ENCODE measurements around the gene ISCU. TPM values are rescaled to one million over a fixed set of nuclear protein-coding genes. Genes with fewer than 3 reads are reported as not detected.

ISCU gene
- total and polyA plus RNA-seq, 2 experiments from 2014 or later = 90.0 to 158 TPM

DNA sequence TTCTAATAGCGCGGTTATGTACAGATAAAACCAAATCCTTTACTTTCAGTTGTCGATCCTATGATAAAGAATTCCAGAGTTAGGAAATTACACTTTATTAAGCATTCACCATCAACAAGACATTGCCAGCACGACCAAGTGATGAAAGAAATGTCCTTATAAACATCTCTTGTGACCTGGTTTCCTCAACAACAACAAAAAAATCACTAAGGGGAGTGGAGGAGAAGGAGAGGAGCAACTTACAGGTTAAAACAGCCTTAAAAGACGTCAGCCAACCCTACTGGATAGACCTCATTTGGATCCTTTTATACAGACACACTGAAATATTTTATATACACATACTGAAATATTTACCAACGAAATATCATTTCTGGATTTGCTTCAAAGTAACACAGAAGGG, 24.2 kb upstream of the ISCU start:
- Histone ChIP-seq H3K27me3 (no peaks in the 10 kb centered on the region), H3K4me3 (no peak overlapping the region), H3K4me1 (ENCODE audit: low read depth) (no peaks in the 10 kb centered on the region), H3K9me3 (ENCODE audit: low read depth) (no peaks in the 10 kb centered on the region), H3K36me3 (peaks cover 51% of the 10 kb centered on the region), H3K27ac (no peak overlapping the region)
- TF ChIP-seq CTCF (IDR thresholded peaks at IDR 0.05; ENCODE audit: low read depth, low read length) = no peak
- no peak for DNase-seq (ENCODE audit: low read depth in 1 of 2, low spot score in 1 of 2)

GRCh38 chr12:108538616-108539195, 23.7 kb upstream of the ISCU start:
- no peaks in the 10 kb centered on the region for H3K27me3 ChIP-seq
- H3K9me3 ChIP-seq (ENCODE audit: low read depth) = no peaks in the 10 kb centered on the region
- H3K4me3 ChIP-seq = no peak overlapping the region
- H3K27ac ChIP-seq = no peak overlapping the region
- DNase-seq (ENCODE audit: low read depth in 1 of 2, low spot score in 1 of 2) = no peak
- H3K36me3 ChIP-seq = peaks cover 54% of the 10 kb centered on the region
- TF ChIP-seq CTCF (IDR thresholded peaks at IDR 0.05; ENCODE audit: low read depth, low read length) = no peak
- H3K4me1 ChIP-seq (ENCODE audit: low read depth) = no peaks in the 10 kb centered on the region

DNA sequence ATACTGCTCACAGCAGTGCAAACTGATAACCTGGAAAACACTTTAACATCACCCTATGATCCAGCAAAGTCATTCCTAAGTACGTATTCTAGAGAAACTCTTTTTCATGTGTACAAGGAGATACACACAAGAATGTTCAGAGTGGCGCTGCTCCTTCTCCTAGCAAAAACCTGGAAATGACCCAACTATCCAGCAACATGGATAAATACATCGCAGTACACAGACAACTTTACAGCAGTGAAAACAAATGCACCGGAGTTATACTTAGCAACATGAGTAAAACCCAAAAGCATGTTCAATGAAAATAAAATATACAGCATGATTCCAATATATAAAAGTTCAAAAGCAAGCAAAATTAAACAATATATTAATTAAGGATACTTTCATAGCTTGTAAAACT, 20.1 kb upstream of the ISCU start:
- Histone ChIP-seq H3K27ac (no peak overlapping the region), H3K27me3 (no peaks in the 10 kb centered on the region), H3K4me3 (no peak overlapping the region), H3K4me1 (ENCODE audit: low read depth) (no peaks in the 10 kb centered on the region), H3K9me3 (ENCODE audit: low read depth) (no peaks in the 10 kb centered on the region), H3K36me3 (peaks cover 51% of the 10 kb centered on the region)
- no peak for DNase-seq (ENCODE audit: low read depth in 1 of 2, low spot score in 1 of 2)
- TF ChIP-seq CTCF (IDR thresholded peaks at IDR 0.05; ENCODE audit: low read depth, low read length) = no peak

- no peaks in the 10 kb centered on the region for H3K9me3 ChIP-seq (ENCODE audit: low read depth)
- no peaks in the 10 kb centered on the region for H3K4me1 ChIP-seq (ENCODE audit: low read depth)
- DNase-seq (ENCODE audit: low read depth in 1 of 2, low spot score in 1 of 2) = no peak
- H3K36me3 ChIP-seq = peaks cover 50% of the 10 kb centered on the region
- H3K4me3 ChIP-seq = no peak overlapping the region
- no peak for TF ChIP-seq CTCF (IDR thresholded peaks at IDR 0.05; ENCODE audit: low read depth, low read length)
- H3K27me3 ChIP-seq = no peaks in the 10 kb centered on the region
- no peak overlapping the region for H3K27ac ChIP-seq
These were observed 18.7 kb upstream of the ISCU start for GRCh38 chr12:108543652-108544051.

GRCh38 chr12:108547686-108548085, 14.7 kb upstream of the ISCU start:
- H3K9me3 ChIP-seq (ENCODE audit: low read depth) = no peaks in the 10 kb centered on the region
- TF ChIP-seq CTCF (IDR thresholded peaks at IDR 0.05; ENCODE audit: low read depth, low read length) = no peak
- H3K36me3 ChIP-seq = peaks cover 47% of the 10 kb centered on the region
- no peak overlapping the region for H3K4me3 ChIP-seq
- no peak for DNase-seq (ENCODE audit: low read depth in 1 of 2, low spot score in 1 of 2)
- H3K27ac ChIP-seq = no peak overlapping the region
- H3K27me3 ChIP-seq = no peaks in the 10 kb centered on the region
- H3K4me1 ChIP-seq (ENCODE audit: low read depth) = no peaks in the 10 kb centered on the region
